Measurements from ENCODE around the gene SLC15A4. TPM values are rescaled to one million over a fixed set of nuclear protein-coding genes. Genes with fewer than 3 reads are reported as not detected.

SLC15A4 gene
- total and polyA plus RNA-seq, 2 donors (not counting 3 experiments of a cell fraction or from before 2014, with no cell fraction given) = 19.6 to 24.5 TPM

GRCh38 chr12:128829861-128830504, 6.2 kb upstream of the SLC15A4 start:
- H3K27ac ChIP-seq (ENCODE audit: insufficient read depth, low read depth, low read length) = no peak overlapping the region
- H3K36me3 ChIP-seq (ENCODE audit: control insufficient read depth in 2 of 2, extremely low read depth in 1 of 2, insufficient read depth in 2 of 2, low read length in 2 of 2) = no peaks in the 10 kb centered on the region
- TF ChIP-seq MYC (IDR thresholded peaks at IDR 0.05; ENCODE audit: low read depth, low read length) = no peak
- no peak for TF ChIP-seq POLR2A (IDR thresholded peaks at IDR 0.05; ENCODE audit: low read depth, low read length)
- TF ChIP-seq CTCF (IDR thresholded peaks at IDR 0.05; ENCODE audit: extremely low read depth in 1 of 2, insufficient read depth in 1 of 2, low read depth in 1 of 2, low read length in 2 of 2) = no peak
- TF ChIP-seq JUN (IDR thresholded peaks at IDR 0.05; ENCODE audit: borderline replicate concordance, insufficient read depth, insufficient read length, low read depth) = no peak
- TF ChIP-seq POLR2AphosphoS5 (IDR thresholded peaks at IDR 0.05; ENCODE audit: insufficient read depth, low read depth, low read length) = no peak
- TF ChIP-seq FOS (IDR thresholded peaks at IDR 0.05; ENCODE audit: borderline replicate concordance, insufficient read depth, low read length) = no peak
- no peak overlapping the region for H3K9ac ChIP-seq (replicated peaks; ENCODE audit: extremely low read depth, insufficient read depth, low read length)
- H3K9me1 ChIP-seq (replicated peaks; ENCODE audit: control insufficient read depth, extremely low read depth, insufficient read depth, low read length) = no peaks in the 10 kb centered on the region
- H3K27me3 ChIP-seq (ENCODE audit: control insufficient read depth in 2 of 2, insufficient read depth in 2 of 2, low read length in 2 of 2) = no peaks in the 10 kb centered on the region
- DNase-seq (ENCODE audit: low read depth, low spot score) (no peak), FAIRE-seq (no peak)
- ChIA-PET CTCF (no interaction called here), POLR2A (no interaction called here)
- no peak overlapping the region for H3K4me3 ChIP-seq (replicated peaks in 1 of 3; ENCODE audit: insufficient read depth in 1 of 3, low read depth in 1 of 3, low read length in 3 of 3)
- no peak overlapping the region for H3K4me2 ChIP-seq (ENCODE audit: insufficient read depth, low read length)
- no peaks in the 10 kb centered on the region for H4K20me1 ChIP-seq (replicated peaks; ENCODE audit: control insufficient read depth, extremely low read depth, insufficient read depth, low read length)
- dilution Hi-C loops (cut with MboI; ENCODE audit: extremely low pct_ligation_motif_present, low sequenced_read_pairs) = no loop called here
- no peaks in the 10 kb centered on the region for H3K79me2 ChIP-seq (ENCODE audit: control insufficient read depth, insufficient read depth, low read length)
- H2AFZ ChIP-seq (ENCODE audit: low read depth, low read length) = no peak overlapping the region
- no peaks in the 10 kb centered on the region for H3K9me3 ChIP-seq (replicated peaks; ENCODE audit: control insufficient read depth, insufficient read depth, low read length)
- no peaks in the 10 kb centered on the region for H3K4me1 ChIP-seq (ENCODE audit: control insufficient read depth, extremely low read depth, insufficient read depth, low read length)
- intact Hi-C loops (cut with micrococcal nuclease) = no loop called here
- BruUV-seq (replicated peaks) = no TSS peak

Data from endothelial cell of umbilical vein (primary cell).